ENCODE results near the gene TMEM147. TPM values are rescaled to one million over a fixed set of nuclear protein-coding genes. Genes with fewer than 3 reads are reported as not detected.

Gene TMEM147
- total and polyA plus RNA-seq, 3 donors from 2014 or later: 125 to 146 (median 125) TPM

- no peaks in the 10 kb centered on the region for H3K9me3 ChIP-seq
- H3K27ac ChIP-seq: no peak overlapping the region
- DNase-seq: no peak
- 80 to 87% methylated on average over 3 of the region's 3 CpGs for WGBS, 2 donors
- H3K4me3 ChIP-seq: no peak overlapping the region
- intact Hi-C loops (cut with DNase I; ENCODE audit: low total_unique reads): no loop called here
- no peaks in the 10 kb centered on the region for H3K4me1 ChIP-seq
- no peaks in the 10 kb centered on the region for H3K27me3 ChIP-seq
- no peaks in the 10 kb centered on the region for H3K36me3 ChIP-seq (ENCODE audit: low read depth, missing control alignments)
- TF ChIP-seq POLR2A (IDR thresholded peaks at IDR 0.05) (no peak), CTCF (IDR thresholded peaks at IDR 0.05) (no peak)
These were observed 29.1 kb upstream of the TMEM147 start for GRCh38 chr19:35516310-35516709.

- 92% methylated on average over 2 of the region's 2 CpGs for WGBS, 2 donors
- TF ChIP-seq POLR2A (IDR thresholded peaks at IDR 0.05): no peak
- no peak for TF ChIP-seq CTCF (IDR thresholded peaks at IDR 0.05)
- no peak overlapping the region for H3K27ac ChIP-seq
- H3K36me3 ChIP-seq (ENCODE audit: low read depth, missing control alignments): no peaks in the 10 kb centered on the region
- intact Hi-C loops (cut with DNase I; ENCODE audit: low total_unique reads): no loop called here
- H3K4me3 ChIP-seq: no peak overlapping the region
- no peaks in the 10 kb centered on the region for H3K27me3 ChIP-seq
- no peaks in the 10 kb centered on the region for H3K4me1 ChIP-seq
- no peak for DNase-seq
- no peaks in the 10 kb centered on the region for H3K9me3 ChIP-seq
These were observed 28.1 kb upstream of the TMEM147 start for GRCh38 chr19:35517342-35517741.

- Histone ChIP-seq H3K27ac (no peak overlapping the region), H3K4me1 (no peaks in the 10 kb centered on the region), H3K9me3 (no peaks in the 10 kb centered on the region), H3K27me3 (no peaks in the 10 kb centered on the region), H3K36me3 (ENCODE audit: low read depth, missing control alignments) (no peaks in the 10 kb centered on the region), H3K4me3 (no peak overlapping the region)
- DNase-seq: no peak
- 67 to 70% methylated on average over 6 of the region's 6 CpGs for WGBS, 2 donors
- intact Hi-C loops (cut with DNase I; ENCODE audit: low total_unique reads): no loop called here
- TF ChIP-seq CTCF (IDR thresholded peaks at IDR 0.05): no peak
- no peak for TF ChIP-seq POLR2A (IDR thresholded peaks at IDR 0.05)
These were observed 27.1 kb upstream of the TMEM147 start for GRCh38 chr19:35518313-35518712.

GRCh38 chr19:35519291-35519690 is 26.1 kb upstream of the TMEM147 start:
- Histone ChIP-seq H3K4me3 (no peak overlapping the region), H3K27ac (no peak overlapping the region), H3K4me1 (no peaks in the 10 kb centered on the region), H3K9me3 (no peaks in the 10 kb centered on the region), H3K36me3 (ENCODE audit: low read depth, missing control alignments) (no peaks in the 10 kb centered on the region), H3K27me3 (no peaks in the 10 kb centered on the region)
- intact Hi-C loops (cut with DNase I; ENCODE audit: low total_unique reads): no loop called here
- WGBS, 2 donors: 60 to 69% methylated on average over 7 of the region's 7 CpGs
- no peak for DNase-seq
- TF ChIP-seq POLR2A (IDR thresholded peaks at IDR 0.05): no peak
- TF ChIP-seq CTCF (IDR thresholded peaks at IDR 0.05): no peak

- H3K9me3 ChIP-seq: no peaks in the 10 kb centered on the region
- H3K27me3 ChIP-seq: no peaks in the 10 kb centered on the region
- no peak overlapping the region for H3K4me3 ChIP-seq
- intact Hi-C loops (cut with DNase I; ENCODE audit: low total_unique reads): no loop called here
- no peaks in the 10 kb centered on the region for H3K36me3 ChIP-seq (ENCODE audit: low read depth, missing control alignments)
- TF ChIP-seq POLR2A (IDR thresholded peaks at IDR 0.05) (no peak), CTCF (IDR thresholded peaks at IDR 0.05) (no peak)
- no peaks in the 10 kb centered on the region for H3K4me1 ChIP-seq
- WGBS, 2 donors: 59 to 68% methylated on average over 16 of the region's 16 CpGs
- DNase-seq: no peak
- H3K27ac ChIP-seq: no peak overlapping the region
These were observed 24.2 kb upstream of the TMEM147 start for GRCh38 chr19:35521124-35521743.

Measured in testis (tissue), 3 donors.